Activated CD8-positive, alpha-beta T cell treated with anti-CD3 and anti-CD28 coated beads for 36 hours (primary cell): ENCODE measurements around the gene ARID3B. TPM values are rescaled to one million over a fixed set of nuclear protein-coding genes. Genes with fewer than 3 reads are reported as not detected.
"Not testable (repeated sequence)": the region's sequence is repeated elsewhere in the genome, so short reads cannot be mapped to it uniquely, and the experiment has no call there.

Source experiments
- ATAC-seq: fragments of 200-7000 bp; cut with Tn5 transposase; one replicate; pipeline ENCODE4 v1.10.0; 2021; ENCODE audit warnings: mild to moderate bottlenecking, moderate library complexity
- CTCF ChIA-PET: fragments of 350-600 bp; sonication (Branson Sonifier 250); formaldehyde crosslinking; loops from one replicate; lab custom pipeline; 2021; ENCODE audit warnings: antibody characterized with exemption; lab: Charles Lee
- POLR2A ChIA-PET: fragments of 350-600 bp; sonication (Branson Sonifier 250); formaldehyde crosslinking; loops from one replicate; lab custom pipeline; 2021; ENCODE audit warnings: antibody characterized with exemption; lab: Charles Lee
- DNase-seq: peaks from one replicate; pipeline ENCODE4 v3.0.0-alpha.2; 2020
- H3K27ac Mint-ChIP-seq: one replicate; pipeline ENCODE4 v1.8.0; 2021; ENCODE audit warnings: mild to moderate bottlenecking, mixed read lengths
- H3K27me3 Mint-ChIP-seq: one replicate; pipeline ENCODE4 v1.8.0; 2021; ENCODE audit warnings: mixed read lengths
- H3K36me3 Mint-ChIP-seq: one replicate; pipeline ENCODE4 v1.8.0; 2021; ENCODE audit warnings: low read depth, mixed read lengths
- H3K4me1 Mint-ChIP-seq: one replicate; pipeline ENCODE4 v1.8.0; 2021; ENCODE audit warnings: low read depth, mixed read lengths
- H3K4me3 Mint-ChIP-seq: one replicate; pipeline ENCODE4 v1.8.0; 2021; ENCODE audit warnings: mild to moderate bottlenecking, moderate library complexity, mixed read lengths
- H3K9me3 Mint-ChIP-seq: one replicate; pipeline ENCODE4 v1.8.0; 2021; ENCODE audit warnings: mixed read lengths
- CTCF ChIP-seq: fragments of 200-600 bp; IDR thresholded peaks from one replicate; pipeline ENCODE4 v1.8.0; 2022; ENCODE audit warnings: antibody characterized with exemption, mild to moderate bottlenecking
- intact Hi-C: fragments of 100-400 bp; cut with micrococcal nuclease; formaldehyde crosslinking; loops from one replicate; pipeline ENCODE4 v1.10.0; 2022
- total RNA-seq, 2 experiments: library from RNA; stranded (reverse); gene quantifications; one replicate each; pipeline ENCODE4 v1.2.3, GENCODE V29; 2021

Gene ARID3B
- total RNA-seq, 2 experiments from 2014 or later = 35.2 to 36.2 TPM

- intact Hi-C loops = no loop called here
- Mint-ChIP-seq H3K36me3 (peaks cover 12% of the 10 kb centered on the region), H3K4me1 (peaks cover 2% of the 10 kb centered on the region), H3K27ac (no peak overlapping the region), H3K9me3 (no peaks in the 10 kb centered on the region), H3K27me3 (no peaks in the 10 kb centered on the region), H3K4me3 (no peak overlapping the region)
- TF ChIP-seq CTCF = no peak
- ChIA-PET POLR2A (interaction anchor here (1.2 to 1.6 kb wide), 2 partner anchors 13 to 16 kb away, joined by 3 read pairs; no protein-coding TSS in a partner anchor), CTCF (interaction anchor here (1.1 kb wide), 1 partner anchor 31 kb away, joined by 4 read pairs; no protein-coding TSS in a partner anchor)
- DNase-seq = no peak
- no peak for ATAC-seq
These were observed 48.8 kb downstream of the ARID3B start for GRCh38 chr15:74589826-74590225.

GRCh38 chr15:74592222-74592621 lies 51.2 kb downstream of the ARID3B start:
- intact Hi-C loops = no loop called here
- no peak overlapping the region for H3K4me3 Mint-ChIP-seq
- DNase-seq (no peak), ATAC-seq (no peak)
- TF ChIP-seq CTCF = no peak
- H3K27me3 Mint-ChIP-seq = no peaks in the 10 kb centered on the region
- POLR2A ChIA-PET = interaction anchor here (0.5 kb wide), 1 partner anchor 171 kb away, joined by 3 read pairs; no protein-coding TSS in a partner anchor
- no peak overlapping the region for H3K27ac Mint-ChIP-seq
- no peaks in the 10 kb centered on the region for H3K9me3 Mint-ChIP-seq
- H3K36me3 Mint-ChIP-seq = peaks cover 16% of the 10 kb centered on the region
- CTCF ChIA-PET = no interaction called here
- H3K4me1 Mint-ChIP-seq = peaks cover 5% of the 10 kb centered on the region

GRCh38 chr15:74593122-74593521 lies 52.1 kb downstream of the ARID3B start:
- Mint-ChIP-seq H3K27ac (no peak overlapping the region), H3K36me3 (peaks cover 19% of the 10 kb centered on the region), H3K27me3 (no peaks in the 10 kb centered on the region), H3K4me3 (no peak overlapping the region), H3K9me3 (no peaks in the 10 kb centered on the region), H3K4me1 (peaks cover 9% of the 10 kb centered on the region)
- POLR2A ChIA-PET = no interaction called here
- DNase-seq = no peak
- TF ChIP-seq CTCF = no peak
- intact Hi-C loops = no loop called here
- ATAC-seq = no peak
- CTCF ChIA-PET = interaction anchor here (1.6 kb wide), 1 partner anchor 219 kb away, joined by 3 read pairs; no protein-coding TSS in a partner anchor

- no peaks in the 10 kb centered on the region for H3K27me3 Mint-ChIP-seq
- intact Hi-C loops = no loop called here
- TF ChIP-seq CTCF = no peak
- peaks cover 22% of the 10 kb centered on the region for H3K4me1 Mint-ChIP-seq
- H3K27ac Mint-ChIP-seq = no peak overlapping the region
- H3K4me3 Mint-ChIP-seq = no peak overlapping the region
- no peaks in the 10 kb centered on the region for H3K9me3 Mint-ChIP-seq
- POLR2A ChIA-PET = no interaction called here
- ATAC-seq (no peak), DNase-seq (no peak)
- CTCF ChIA-PET = interaction anchor here (1.2 kb wide), 1 partner anchor 37 kb away, joined by 3 read pairs; no protein-coding TSS in a partner anchor
- H3K36me3 Mint-ChIP-seq = peaks cover 25% of the 10 kb centered on the region
These were observed 53.4 kb downstream of the ARID3B start for GRCh38 chr15:74594455-74594854.

- peak overlapping the region; percentile 21 for H3K27ac Mint-ChIP-seq
- DNase-seq (no peak), ATAC-seq (no peak)
- no peak for TF ChIP-seq CTCF
- peaks cover 21% of the 10 kb centered on the region for H3K36me3 Mint-ChIP-seq
- H3K27me3 Mint-ChIP-seq = no peaks in the 10 kb centered on the region
- no peaks in the 10 kb centered on the region for H3K9me3 Mint-ChIP-seq
- no peak overlapping the region for H3K4me3 Mint-ChIP-seq
- ChIA-PET CTCF (interaction anchor here (1.2 kb wide), 1 partner anchor 36 kb away, joined by 3 read pairs; no protein-coding TSS in a partner anchor), POLR2A (interaction anchor here (0.7 kb wide), 1 partner anchor 44 kb away, joined by 3 read pairs; no protein-coding TSS in a partner anchor)
- peaks cover 24% of the 10 kb centered on the region for H3K4me1 Mint-ChIP-seq
- intact Hi-C loops = no loop called here
These were observed 54.3 kb downstream of the ARID3B start for GRCh38 chr15:74595271-74595670.

- POLR2A ChIA-PET, ATAC-seq, intact Hi-C loops, H3K27me3 Mint-ChIP-seq, DNase-seq, CTCF ChIA-PET, H3K27ac Mint-ChIP-seq, H3K9me3 Mint-ChIP-seq, H3K4me3 Mint-ChIP-seq: not testable (repeated sequence)
- Mint-ChIP-seq H3K4me1 (peaks cover 24% of the 10 kb centered on the region), H3K36me3 (peaks cover 21% of the 10 kb centered on the region)
These were observed 55.7 kb downstream of the ARID3B start for GRCh38 chr15:74596736-74597135.

- DNase-seq, H3K27me3 Mint-ChIP-seq, ATAC-seq, H3K9me3 Mint-ChIP-seq, intact Hi-C loops, H3K4me3 Mint-ChIP-seq, H3K27ac Mint-ChIP-seq: not testable (repeated sequence)
- peaks cover 24% of the 10 kb centered on the region for H3K4me1 Mint-ChIP-seq
- CTCF ChIA-PET = interaction anchor here (0.7 to 2.4 kb wide), 4 partner anchors 25 to 173 kb away, joined by 3 to 11 read pairs (median 4); no protein-coding TSS in a partner anchor
- POLR2A ChIA-PET = interaction anchor here (0.7 to 4.4 kb wide), 4 partner anchors 11 to 26 kb away, joined by 3 to 33 read pairs (median 10); no protein-coding TSS in a partner anchor
- H3K36me3 Mint-ChIP-seq = peaks cover 21% of the 10 kb centered on the region
These were observed 56.2 kb downstream of the ARID3B start for GRCh38 chr15:74597146-74597705.
